ENCODE results near the gene ACOX3.

Gene ACOX3

GRCh38 chr4:8402181-8402597 lies 38.3 kb downstream of the ACOX3 start:
- Histone ChIP-seq H4K20me1 (ENCODE audit: insufficient read depth) (no peaks in the 10 kb centered on the region), H3K4me2 (no peak overlapping the region), H3K4me3 (IDR thresholded peaks at IDR 0.05; ENCODE audit: insufficient read depth, low read depth, low read length) (no peak overlapping the region), H3K36me3 (ENCODE audit: insufficient read depth) (no peaks in the 10 kb centered on the region), H3K27me3 (ENCODE audit: insufficient read depth, low read depth) (no peaks in the 10 kb centered on the region), H3K79me2 (ENCODE audit: insufficient read depth, low read depth) (no peaks in the 10 kb centered on the region), H3K9ac (no peak overlapping the region), H2AFZ (ENCODE audit: low read depth) (no peak overlapping the region), H3K4me1 (ENCODE audit: low read depth, poor library complexity, severe bottlenecking) (no peaks in the 10 kb centered on the region), H3K27ac (no peak overlapping the region)
- no peak for TF ChIP-seq CTCF (conservative IDR thresholded peaks at IDR 0.05; ENCODE audit: low read depth, low read length)

GRCh38 chr4:8401665-8402064 lies 38.9 kb downstream of the ACOX3 start:
- Histone ChIP-seq H3K4me3 (IDR thresholded peaks at IDR 0.05; ENCODE audit: insufficient read depth, low read depth, low read length) (no peak overlapping the region), H3K4me1 (ENCODE audit: low read depth, poor library complexity, severe bottlenecking) (no peaks in the 10 kb centered on the region), H3K36me3 (ENCODE audit: insufficient read depth) (no peaks in the 10 kb centered on the region), H2AFZ (ENCODE audit: low read depth) (no peak overlapping the region), H3K27ac (no peak overlapping the region), H3K27me3 (ENCODE audit: insufficient read depth, low read depth) (no peaks in the 10 kb centered on the region), H3K9ac (no peak overlapping the region), H3K79me2 (ENCODE audit: insufficient read depth, low read depth) (no peaks in the 10 kb centered on the region), H3K4me2 (no peak overlapping the region), H4K20me1 (ENCODE audit: insufficient read depth) (no peaks in the 10 kb centered on the region)
- no peak for TF ChIP-seq CTCF (conservative IDR thresholded peaks at IDR 0.05; ENCODE audit: low read depth, low read length)

GRCh38 chr4:8400632-8401325 lies 39.7 kb downstream of the ACOX3 start:
- H2AFZ ChIP-seq (ENCODE audit: low read depth): no peak overlapping the region
- no peaks in the 10 kb centered on the region for H3K36me3 ChIP-seq (ENCODE audit: insufficient read depth)
- H3K4me3 ChIP-seq (IDR thresholded peaks at IDR 0.05; ENCODE audit: insufficient read depth, low read depth, low read length): no peak overlapping the region
- no peaks in the 10 kb centered on the region for H3K4me1 ChIP-seq (ENCODE audit: low read depth, poor library complexity, severe bottlenecking)
- no peak overlapping the region for H3K27ac ChIP-seq
- TF ChIP-seq CTCF (conservative IDR thresholded peaks at IDR 0.05; ENCODE audit: low read depth, low read length): no peak
- no peaks in the 10 kb centered on the region for H4K20me1 ChIP-seq (ENCODE audit: insufficient read depth)
- H3K79me2 ChIP-seq (ENCODE audit: insufficient read depth, low read depth): no peaks in the 10 kb centered on the region
- H3K4me2 ChIP-seq: no peak overlapping the region
- no peaks in the 10 kb centered on the region for H3K27me3 ChIP-seq (ENCODE audit: insufficient read depth, low read depth)
- no peak overlapping the region for H3K9ac ChIP-seq

GRCh38 chr4:8399298-8399697 lies 41.2 kb downstream of the ACOX3 start:
- H3K4me2 ChIP-seq: no peak overlapping the region
- no peak overlapping the region for H3K27ac ChIP-seq
- no peaks in the 10 kb centered on the region for H3K36me3 ChIP-seq (ENCODE audit: insufficient read depth)
- no peaks in the 10 kb centered on the region for H4K20me1 ChIP-seq (ENCODE audit: insufficient read depth)
- no peaks in the 10 kb centered on the region for H3K79me2 ChIP-seq (ENCODE audit: insufficient read depth, low read depth)
- H3K4me3 ChIP-seq (IDR thresholded peaks at IDR 0.05; ENCODE audit: insufficient read depth, low read depth, low read length): no peak overlapping the region
- no peak for TF ChIP-seq CTCF (conservative IDR thresholded peaks at IDR 0.05; ENCODE audit: low read depth, low read length)
- H3K4me1 ChIP-seq (ENCODE audit: low read depth, poor library complexity, severe bottlenecking): no peaks in the 10 kb centered on the region
- no peak overlapping the region for H3K9ac ChIP-seq
- H2AFZ ChIP-seq (ENCODE audit: low read depth): no peak overlapping the region
- H3K27me3 ChIP-seq (ENCODE audit: insufficient read depth, low read depth): no peaks in the 10 kb centered on the region

Measured in KMS-11 (cell line).